ENCODE results near the gene PPP1R16B. TPM values are rescaled to one million over a fixed set of nuclear protein-coding genes. Genes with fewer than 3 reads are reported as not detected.

The PPP1R16B gene
- total and polyA plus RNA-seq, 2 of the 8 experiments (the other 6 are each of a cell fraction or from before 2014, with no cell fraction given), result 2.6 to 8.9 TPM

- H4K5ac ChIP-seq (ENCODE audit: insufficient read length, low read depth, low read length), result no peak overlapping the region
- no peaks in the 10 kb centered on the region for H3K9me3 ChIP-seq (ENCODE audit: insufficient read depth in 2 of 2, low read depth in 1 of 2, low read length in 1 of 2)
- CTCF ChIA-PET (ENCODE audit: partially characterized antibody), result interaction anchor here (0.7 to 8.3 kb wide), 6 partner anchors 8 to 69 kb away, joined by 3 to 55 read pairs (median 4); no protein-coding TSS in a partner anchor
- H3K4me3 ChIP-seq (ENCODE audit: extremely low read depth in 1 of 4, insufficient read depth in 2 of 4, low read depth in 3 of 4, low read length in 4 of 4), result no peak overlapping the region
- H3K56ac ChIP-seq (replicated peaks; ENCODE audit: insufficient read length, low read depth, low read length), result no peak overlapping the region
- H2BK12ac ChIP-seq (ENCODE audit: low read depth, low read length), result no peak overlapping the region
- no peak for DNase-seq (ENCODE audit: low read depth in 1 of 2, low spot score in 2 of 2)
- no peak overlapping the region for H2BK15ac ChIP-seq (ENCODE audit: low read length)
- no peak overlapping the region for H3K9ac ChIP-seq (replicated peaks in 1 of 4; ENCODE audit: extremely low read depth in 1 of 4, low read depth in 3 of 4, low read length in 3 of 4)
- H2AFZ ChIP-seq (ENCODE audit: low read length), result no peak overlapping the region
- H4K8ac ChIP-seq (ENCODE audit: extremely low read depth, insufficient read depth, low read length), result no peak overlapping the region
- WGBS, 2 experiments (ENCODE audit: extremely low coverage in 1 of 2, insufficient coverage in 1 of 2, insufficient read length in 1 of 2, insufficient replicate concordance in 2 of 2, low coverage in 1 of 2, low lambda C conversion rate in 2 of 2, missing lambda C conversion rate in 1 of 2), result 86% methylated on average over 2 of the region's 2 CpGs; no CpG with 5 or more reads in 1 of the 2 experiments
- H3K4me2 ChIP-seq (ENCODE audit: insufficient read depth in 1 of 2, low read depth in 2 of 2, low read length in 2 of 2), result no peak overlapping the region
- H3K14ac ChIP-seq (ENCODE audit: insufficient read length), result no peak overlapping the region
- no peak overlapping the region for H2AK5ac ChIP-seq (ENCODE audit: low read depth, low read length)
- H3K27ac ChIP-seq (ENCODE audit: low read depth, low read length), result no peak overlapping the region
- no peak overlapping the region for H4K91ac ChIP-seq (replicated peaks; ENCODE audit: insufficient read length, low read length)
- H3K4me1 ChIP-seq (replicated peaks in 1 of 4; ENCODE audit: control insufficient read depth in 3 of 4, insufficient read depth in 4 of 4, low read length in 3 of 4), result peaks cover 0 to 3% (median under 1%) of the 10 kb centered on the region in 4 experiments; a peak in 3 of 7 replicates
- H3K23me2 ChIP-seq (ENCODE audit: low read depth, low read length), result no peaks in the 10 kb centered on the region; the same call in 1 of the 2 replicates
- no peak for FAIRE-seq
- H3K23ac ChIP-seq (ENCODE audit: insufficient read length), result no peak overlapping the region
- POLR2A ChIA-PET (ENCODE audit: partially characterized antibody), result no interaction called here
- no peaks in the 10 kb centered on the region for H4K20me1 ChIP-seq (replicated peaks in 1 of 2; ENCODE audit: control insufficient read depth in 1 of 2, insufficient read depth in 2 of 2, low read length in 2 of 2)
- H2BK5ac ChIP-seq (ENCODE audit: low read depth, low read length), result no peak overlapping the region
- H3K18ac ChIP-seq (ENCODE audit: extremely low read depth, low read length), result no peak overlapping the region
- H3K79me2 ChIP-seq (ENCODE audit: control insufficient read depth in 1 of 2, insufficient read depth in 2 of 2, low read length in 2 of 2), result no peaks in the 10 kb centered on the region
- TF ChIP-seq MAX (IDR thresholded peaks at IDR 0.05) (no peak), E2F6 (IDR thresholded peaks at IDR 0.05) (no peak), SAP30 (IDR thresholded peaks at IDR 0.05; ENCODE audit: insufficient read depth, insufficient replicate concordance, low read length) (no peak), CREB1 (IDR thresholded peaks at IDR 0.05) (no peak), EP300 (IDR thresholded peaks at IDR 0.05; ENCODE audit: borderline replicate concordance in 1 of 2, low read depth in 2 of 2, low read length in 2 of 2) (no peak), RFX5 (IDR thresholded peaks at IDR 0.05; ENCODE audit: borderline replicate concordance, low read depth, low read length) (no peak), CBX5 (IDR thresholded peaks at IDR 0.05; ENCODE audit: low read depth, low read length) (no peak), SIRT6 (IDR thresholded peaks at IDR 0.05; ENCODE audit: low read length) (no peak), SIN3A (conservative IDR thresholded peaks at IDR 0.05 in 1 of 2, IDR thresholded peaks at IDR 0.05 in 1 of 2; ENCODE audit: low read depth in 1 of 2, low read length in 2 of 2) (no peak), BRCA1 (IDR thresholded peaks at IDR 0.05; ENCODE audit: low read depth, low read length) (no peak), SP4 (IDR thresholded peaks at IDR 0.05; ENCODE audit: low read length) (no peak)
- H3K36me3 ChIP-seq (ENCODE audit: control insufficient read depth in 2 of 4, insufficient read depth in 4 of 4, low read length in 3 of 4), result no peaks in the 10 kb centered on the region
- H3K79me1 ChIP-seq (ENCODE audit: low read depth, low read length), result no peaks in the 10 kb centered on the region
- no peaks in the 10 kb centered on the region for H3K27me3 ChIP-seq (replicated peaks in 1 of 4; ENCODE audit: control insufficient read depth in 3 of 4, extremely low read depth in 1 of 4, insufficient read depth in 3 of 4, low read length in 3 of 4)
- no peak overlapping the region for H3K4ac ChIP-seq (replicated peaks; ENCODE audit: insufficient read length, low read depth, low read length)
- no peak overlapping the region for H2BK120ac ChIP-seq (replicated peaks; ENCODE audit: low read depth, low read length)
- no peak overlapping the region for H2BK20ac ChIP-seq (ENCODE audit: low read length)
Observed at GRCh38 chr20:38856570-38856969, 51.1 kb downstream of the PPP1R16B start.
